A549 (cell line): ENCODE results near the gene EFCAB11. TPM values are rescaled to one million over a fixed set of nuclear protein-coding genes. Genes with fewer than 3 reads are reported as not detected.

Experiments
- ATAC-seq, 2 experiments: fragments of 200-7000 bp in 1 of 2; fragments of >200 bp in 1 of 2; cut with Nextera tagmentation in 1 of 2; cut with Tn5 transposase in 1 of 2; 3 replicates each; pipeline versions ENCODE4 v1.8.0 to v1.9.1; 2018 to 2020; ENCODE audit warnings: mild to moderate bottlenecking in 1 of 2, moderate library complexity in 1 of 2
- CTCF ChIA-PET: fragments of 300-600 bp; sonication (Branson Sonifier 250); formaldehyde crosslinking; extraction: SDS; loops from one replicate; lab custom pipeline; 2021; ENCODE audit warnings: antibody characterized with exemption, inconsistent platforms; lab: Yijun Ruan, JAX
- POLR2A ChIA-PET: fragments of 350-600 bp; formaldehyde crosslinking; extraction: SDS; loops from one replicate; lab custom pipeline; 2021; ENCODE audit warnings: antibody characterized with exemption, inconsistent platforms; lab: Yijun Ruan, JAX
- DNase-seq, 2 experiments: peaks; one replicate each; pipeline versions ENCODE4 v3.0.0 to v3.0.0-alpha.2; 2011 to 2016; ENCODE audit warnings: low read depth in 1 of 2, low spot score in 1 of 2
- FAIRE-seq: peaks from 2 replicates; lab custom pipeline; 2011; peaks lifted over from hg19 to GRCh38; lab: Jason Lieb, UNC
- H3K27ac ChIP-seq, 2 experiments: fragments of >200 bp; sonication (Bioruptor Twin); formaldehyde crosslinking; 3 replicates each; pipeline ENCODE4 v1.5.1; 2016 to 2017
- H3K4me1 ChIP-seq: fragments of >200 bp; sonication (Bioruptor Twin); formaldehyde crosslinking; 3 replicates; pipeline ENCODE4 v1.6.1; 2016
- H3K4me2 ChIP-seq: fragments of >200 bp; sonication (Bioruptor Twin); formaldehyde crosslinking; 3 replicates; pipeline ENCODE4 v1.6.1; 2016
- H3K4me3 ChIP-seq: fragments of >200 bp; sonication (Bioruptor Twin); formaldehyde crosslinking; 3 replicates; pipeline ENCODE4 v1.5.1; 2016
- H3K9me3 ChIP-seq: fragments of >200 bp; sonication (Bioruptor Twin); formaldehyde crosslinking; 3 replicates; pipeline ENCODE4 v1.6.1; 2016
- ATOH8 ChIP-seq: fragments of 250-450 bp; sonication (Bioruptor Pico); IDR thresholded peaks from 2 replicates; pipeline ENCODE4 v1.5.0; 2020; ENCODE audit warnings: low read depth, mild to moderate bottlenecking, moderate library complexity
- BHLHE40 ChIP-seq: IDR thresholded peaks from 2 replicates; pipeline ENCODE4 v1.6.1; 2012; ENCODE audit warnings: low read depth, low read length, inconsistent platforms
- CEBPB ChIP-seq, 2 experiments: fragments of >200 bp in 1 of 2; sonication (Bioruptor Twin) in 1 of 2; formaldehyde crosslinking in 1 of 2; IDR thresholded peaks; 2 replicates each; pipeline ENCODE4 v1.6.1; 2012 to 2016
- CTCF ChIP-seq: fragments of >200 bp; sonication (Bioruptor Twin); formaldehyde crosslinking; IDR thresholded peaks from 3 replicates; pipeline ENCODE4 v1.5.1; 2016
- E2F6 ChIP-seq: IDR thresholded peaks from 2 replicates; pipeline ENCODE4 v1.6.1; 2012; ENCODE audit warnings: low read depth, borderline replicate concordance
- EHF ChIP-seq: fragments of 250-450 bp; sonication (Bioruptor Pico); IDR thresholded peaks from 2 replicates; pipeline ENCODE4 v1.5.0; 2020; ENCODE audit warnings: mild to moderate bottlenecking
- FOSL2 ChIP-seq, 2 experiments: fragments of 450-650 bp in 1 of 2; fragments of >200 bp in 1 of 2; sonication (Bioruptor Twin) in 1 of 2; formaldehyde crosslinking; IDR thresholded peaks; 2 replicates each; pipeline versions ENCODE4 v1.5.0 to v1.6.1; 2016 to 2020; ENCODE audit warnings: mild to moderate bottlenecking in 1 of 2, moderate library complexity in 1 of 2
- FOXS1 ChIP-seq: fragments of 250-450 bp; sonication (Bioruptor Pico); IDR thresholded peaks from 2 replicates; pipeline ENCODE4 v1.5.0; 2020; ENCODE audit warnings: mild to moderate bottlenecking, moderate library complexity
- HES2 ChIP-seq: fragments of >200 bp; sonication (Bioruptor Twin); formaldehyde crosslinking; IDR thresholded peaks from 2 replicates; pipeline ENCODE4 v1.6.1; 2016
- HMGXB4 ChIP-seq: fragments of 250-450 bp; sonication (Bioruptor Pico); IDR thresholded peaks from 2 replicates; pipeline ENCODE4 v1.5.0; 2021; ENCODE audit warnings: mild to moderate bottlenecking, moderate library complexity, borderline replicate concordance
- HOXB13 ChIP-seq: fragments of 250-450 bp; sonication (Bioruptor Pico); IDR thresholded peaks from 2 replicates; pipeline ENCODE4 v1.5.0; 2020; ENCODE audit warnings: low read depth, mild to moderate bottlenecking, moderate library complexity
- JUN ChIP-seq, 2 experiments: fragments of >200 bp; sonication (Bioruptor Twin); formaldehyde crosslinking; IDR thresholded peaks; 2 replicates in 1 of 2; 3 replicates in 1 of 2; pipeline ENCODE4 v1.6.1; 2016 to 2017
- JUNB ChIP-seq: fragments of >200 bp; sonication (Bioruptor Twin); formaldehyde crosslinking; IDR thresholded peaks from 2 replicates; pipeline ENCODE4 v1.6.1; 2016
- MAFK ChIP-seq: fragments of 450-650 bp; IDR thresholded peaks from 2 replicates; pipeline ENCODE4 v1.6.1; 2014; ENCODE audit not compliant: partially characterized antibody
- MAX ChIP-seq: IDR thresholded peaks from 2 replicates; pipeline ENCODE4 v1.6.1; 2012
- MAZ ChIP-seq: fragments of 150-350 bp; IDR thresholded peaks from 2 replicates; pipeline ENCODE4 v1.6.1; 2014; ENCODE audit warnings: antibody characterized with exemption, low read depth, low read length, borderline replicate concordance
- POLR2A ChIP-seq: IDR thresholded peaks from 2 replicates; pipeline ENCODE4 v1.6.1; 2012; ENCODE audit warnings: mild to moderate bottlenecking, low read length
- RAD21 ChIP-seq, 2 experiments: fragments of >200 bp in 1 of 2; sonication (Bioruptor Twin) in 1 of 2; formaldehyde crosslinking in 1 of 2; IDR thresholded peaks in 1 of 2; conservative IDR thresholded peaks in 1 of 2; 2 replicates in 1 of 2; 3 replicates in 1 of 2; pipeline ENCODE4 v1.6.1; 2012 to 2018; ENCODE audit warnings: inconsistent platforms in 1 of 2
- USF2 ChIP-seq: fragments of 450-650 bp; IDR thresholded peaks from 2 replicates; pipeline ENCODE4 v1.6.1; 2014; ENCODE audit warnings: antibody characterized with exemption
- ZFP36 ChIP-seq: fragments of 450-650 bp; IDR thresholded peaks from 2 replicates; pipeline ENCODE4 v1.6.1; 2014; ENCODE audit warnings: borderline replicate concordance; ENCODE audit not compliant: partially characterized antibody
- WGBS: methylation state at CpG from one replicate; pipeline ENCODE4 v1.1.6; 2017; ENCODE audit errors: missing lambda C conversion rate; 5-methylcytosine and 5-hydroxymethylcytosine counted together
- polyA plus RNA-seq, 4 experiments: library from polyadenylated mRNA; depleted of rRNA in 3 of 4; stranded (reverse); fragments of >200 nt; fragmentation: RNase III in 1 of 4; extraction: RNeasy Plus Mini Kit Qiagen cat#74134 plus additional on column Dnase treatment in 1 of 4; gene quantifications; 2 replicates in 3 of 4; 3 replicates in 1 of 4; pipeline ENCODE4 v1.2.3, GENCODE V29; 2011 to 2017

EFCAB11 gene
- polyA plus RNA-seq, 2 of the 4 experiments (the other 2 are of a cell fraction) = 18.8 to 19.6 TPM

GRCh38 chr14:89910691-89911009 is 43.9 kb downstream of the EFCAB11 start:
- H3K4me3 ChIP-seq = 0 out of 3 replicates have a peak overlapping the region, but pooled peaks have one; percentile 4
- peak overlapping the region; percentile 67 for H3K4me2 ChIP-seq
- peak overlapping the region; percentile 59 to 78; a peak in 5 of 6 replicates for H3K27ac ChIP-seq
- TF ChIP-seq RAD21 (conservative IDR thresholded peaks at IDR 0.05 in 1 of 2, IDR thresholded peaks at IDR 0.05 in 1 of 2) (no peak), HMGXB4 (no peak), MAX (no peak), FOXS1 (CRISPR knock-in tag) (no peak), USF2 (no peak), JUN (IDR thresholded peaks at IDR 0.05) (no peak), POLR2A (no peak), ZFP36 (no peak), CTCF (no peak), MAFK (no peak), HES2 (no peak), JUNB (no peak), BHLHE40 (no peak), ATOH8 (CRISPR knock-in tag) (no peak), MAZ (no peak), EHF (CRISPR knock-in tag) (no peak), CEBPB (IDR thresholded peaks at IDR 0.05) (no peak)
- 12% methylated on average over 5 of the region's 5 CpGs for WGBS
- POLR2A ChIA-PET = no interaction called here
- CTCF ChIA-PET = interaction anchor here (0.8 to 1.3 kb wide), 6 partner anchors 11 to 883 kb away, joined by 3 to 6 read pairs (median 3); no protein-coding TSS in a partner anchor
- H3K4me1 ChIP-seq = peaks cover 35% of the 10 kb centered on the region
- FAIRE-seq (no peak), DNase-seq (peak in 1 of 2 experiments; percentile 42), ATAC-seq (no peak; a peak in 1 of 6 replicates)
- H3K9me3 ChIP-seq = no peaks in the 10 kb centered on the region

- Histone ChIP-seq H3K9me3 (no peaks in the 10 kb centered on the region), H3K27ac (peak overlapping the region in 1 of 2 experiments; percentile 78; a peak in 2 of 6 replicates), H3K4me2 (no peak overlapping the region), H3K4me1 (peaks cover 31% of the 10 kb centered on the region), H3K4me3 (no peak overlapping the region)
- POLR2A ChIA-PET = no interaction called here
- DNase-seq = no peak
- no peak for FAIRE-seq
- CTCF ChIA-PET = interaction anchor here (1.0 kb wide), 1 partner anchor 871 kb away, joined by 3 read pairs; no protein-coding TSS in a partner anchor
- 90% methylated on average over 9 of the region's 9 CpGs for WGBS
- no peak for ATAC-seq
- TF ChIP-seq E2F6 (no peak), MAX (no peak), FOSL2 (IDR thresholded peaks at IDR 0.05) (no peak), FOSL2 (CRISPR knock-in tag; IDR thresholded peaks at IDR 0.05) (no peak), HOXB13 (CRISPR knock-in tag) (no peak), FOXS1 (CRISPR knock-in tag) (no peak)
Measured at GRCh38 chr14:89909586-89909985, 44.9 kb downstream of the EFCAB11 start.
